LHCN-M2 (cell line): Measurements from ENCODE around the gene SLC25A23. TPM values are rescaled to one million over a fixed set of nuclear protein-coding genes. Genes with fewer than 3 reads are reported as not detected.
"Not testable (repeated sequence)": the region's sequence is repeated elsewhere in the genome, so short reads cannot be mapped to it uniquely, and the experiment has no call there.

ENCODE experiments used
- DNase-seq: peaks from one replicate; pipeline ENCODE4 v3.0.0-alpha.2; 2012; ENCODE audit warnings: low read depth
- polyA plus RNA-seq: library from polyadenylated mRNA; unstranded; fragments of >200 nt; gene quantifications from one replicate; pipeline ENCODE4 v1.2.1, GENCODE V29; 2012; ENCODE audit warnings: missing spikeins
- total RNA-seq: library from RNA; depleted of rRNA; stranded (reverse); fragments of >200 nt; gene quantifications from 2 replicates; pipeline ENCODE4 v1.2.3, GENCODE V29; 2014; rRNA removed

SLC25A23 gene
- 5.5 TPM in 2 replicates for total RNA-seq
- 9.4 TPM for polyA plus RNA-seq

DNA sequence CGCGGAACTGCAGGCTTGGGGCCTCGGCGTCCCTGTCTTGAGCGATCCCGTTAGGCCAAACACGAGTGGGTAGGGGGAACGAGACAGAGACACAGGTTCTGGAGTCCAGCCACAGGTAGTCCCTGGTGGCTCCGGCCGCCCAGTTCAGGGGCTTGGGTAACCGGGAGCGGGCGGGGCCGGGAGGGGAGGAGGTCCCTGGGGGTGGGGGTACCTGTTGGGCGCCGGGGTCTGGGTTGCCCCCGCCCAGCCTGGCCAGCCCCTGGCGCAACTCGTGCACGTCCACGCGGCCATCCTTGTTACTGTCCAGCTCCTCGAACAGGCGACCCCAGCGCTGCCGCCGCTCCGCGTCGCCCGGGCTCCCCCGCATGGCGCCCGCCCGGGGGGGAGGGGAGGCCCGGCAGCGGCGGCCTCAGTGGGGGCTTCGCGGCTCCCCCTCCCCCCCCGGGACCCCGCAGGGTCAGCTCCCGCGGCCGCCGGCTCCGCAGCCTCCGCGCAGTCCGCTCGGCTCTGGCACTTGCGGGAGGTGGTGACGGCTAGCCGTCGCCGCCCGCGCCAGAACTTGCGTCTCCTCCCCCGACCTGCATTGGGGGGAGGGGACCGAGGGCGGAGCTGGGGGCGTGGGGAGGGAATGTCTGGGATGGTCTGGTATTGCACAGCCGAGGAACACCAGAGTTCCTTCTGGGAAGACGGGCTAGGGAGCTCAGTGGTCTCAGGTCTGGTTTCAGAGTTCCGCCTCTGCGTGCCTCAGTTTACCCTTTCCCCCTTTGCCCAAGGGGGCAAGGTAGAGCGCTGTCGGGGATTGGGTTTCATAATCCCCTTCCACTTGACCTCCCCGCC is at the start of gene SLC25A23:
Gene SLC25A23 (minus strand): TSS at position 531 of the 837 bp plus-strand sequence. CDS start 164 bp downstream, at position 367.
- DNase-seq: peak; percentile 26

DNA sequence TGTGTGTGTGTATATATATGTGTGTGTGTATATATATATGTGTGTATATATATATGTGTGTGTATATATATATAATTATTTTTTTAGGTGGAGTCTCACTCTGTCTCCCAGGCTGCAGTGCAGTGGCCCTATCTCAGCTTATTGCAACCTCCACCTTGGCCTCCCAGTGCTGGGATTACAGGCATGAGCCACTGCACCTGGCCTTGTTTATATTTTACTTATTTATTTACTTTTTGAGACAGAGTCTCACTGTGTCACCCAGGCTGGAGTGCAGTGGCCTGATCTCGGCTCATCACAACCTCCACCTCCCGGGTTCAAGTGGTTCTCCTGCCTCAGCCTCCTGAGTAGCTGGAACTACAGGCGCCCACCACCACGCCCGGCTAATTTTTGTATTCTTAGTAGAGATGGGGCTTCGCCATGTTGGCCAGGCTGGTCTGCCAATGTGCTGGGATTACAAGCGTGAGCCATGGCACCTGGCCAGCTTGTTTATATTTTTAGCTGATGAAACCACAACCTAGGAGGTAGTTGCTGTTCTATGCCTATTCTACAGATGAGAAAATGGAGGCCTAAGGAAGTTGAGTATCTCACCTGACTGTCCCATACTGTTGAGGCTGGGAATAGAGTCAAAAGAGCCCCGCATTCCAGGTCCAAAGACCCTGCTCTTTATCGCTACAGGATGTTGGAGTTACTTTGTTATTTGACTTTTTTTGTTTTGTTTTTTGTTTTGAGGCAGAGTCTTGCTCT is 48.6 kb upstream of the SLC25A23 start:
- DNase-seq: not testable (repeated sequence)

DNA sequence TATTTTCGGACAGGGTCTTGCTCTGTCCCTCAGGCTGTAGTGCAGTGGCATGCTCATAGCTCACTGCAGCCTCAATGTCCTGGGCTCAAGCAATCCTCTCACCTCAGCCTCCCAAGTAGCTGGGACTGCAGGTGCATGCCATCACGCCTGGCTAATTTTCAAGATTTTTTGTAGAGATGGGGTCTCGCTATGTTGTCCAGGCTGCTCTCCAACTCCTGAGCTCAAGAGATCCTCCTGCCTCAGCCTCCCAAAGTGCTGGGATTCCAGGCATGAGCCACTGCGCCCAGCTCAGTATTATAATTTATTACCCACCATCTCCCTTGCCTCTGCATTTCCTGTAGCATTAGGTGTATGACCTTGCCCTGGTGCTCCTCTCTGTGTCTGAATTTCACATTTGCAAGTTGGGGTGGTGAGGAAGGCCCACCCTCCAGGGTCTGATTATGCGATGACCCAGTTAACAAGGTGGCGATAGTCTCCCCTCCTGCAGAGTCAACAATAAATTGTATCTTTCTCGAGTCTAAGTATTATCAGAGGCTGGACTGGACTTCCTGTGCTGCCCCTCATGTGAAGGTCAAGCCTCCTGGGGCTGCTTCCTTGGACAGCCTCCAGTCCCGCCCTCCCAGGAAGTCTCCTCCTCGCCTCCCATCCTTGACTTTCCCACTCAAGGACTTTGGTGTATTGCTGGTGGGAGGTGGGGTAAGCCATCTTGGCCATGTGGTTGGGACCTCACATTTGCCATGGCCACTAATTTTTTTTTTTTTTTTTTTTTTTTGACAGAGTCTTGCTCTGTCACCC is 44.0 kb upstream of the SLC25A23 start:
- no peak for DNase-seq

DNA sequence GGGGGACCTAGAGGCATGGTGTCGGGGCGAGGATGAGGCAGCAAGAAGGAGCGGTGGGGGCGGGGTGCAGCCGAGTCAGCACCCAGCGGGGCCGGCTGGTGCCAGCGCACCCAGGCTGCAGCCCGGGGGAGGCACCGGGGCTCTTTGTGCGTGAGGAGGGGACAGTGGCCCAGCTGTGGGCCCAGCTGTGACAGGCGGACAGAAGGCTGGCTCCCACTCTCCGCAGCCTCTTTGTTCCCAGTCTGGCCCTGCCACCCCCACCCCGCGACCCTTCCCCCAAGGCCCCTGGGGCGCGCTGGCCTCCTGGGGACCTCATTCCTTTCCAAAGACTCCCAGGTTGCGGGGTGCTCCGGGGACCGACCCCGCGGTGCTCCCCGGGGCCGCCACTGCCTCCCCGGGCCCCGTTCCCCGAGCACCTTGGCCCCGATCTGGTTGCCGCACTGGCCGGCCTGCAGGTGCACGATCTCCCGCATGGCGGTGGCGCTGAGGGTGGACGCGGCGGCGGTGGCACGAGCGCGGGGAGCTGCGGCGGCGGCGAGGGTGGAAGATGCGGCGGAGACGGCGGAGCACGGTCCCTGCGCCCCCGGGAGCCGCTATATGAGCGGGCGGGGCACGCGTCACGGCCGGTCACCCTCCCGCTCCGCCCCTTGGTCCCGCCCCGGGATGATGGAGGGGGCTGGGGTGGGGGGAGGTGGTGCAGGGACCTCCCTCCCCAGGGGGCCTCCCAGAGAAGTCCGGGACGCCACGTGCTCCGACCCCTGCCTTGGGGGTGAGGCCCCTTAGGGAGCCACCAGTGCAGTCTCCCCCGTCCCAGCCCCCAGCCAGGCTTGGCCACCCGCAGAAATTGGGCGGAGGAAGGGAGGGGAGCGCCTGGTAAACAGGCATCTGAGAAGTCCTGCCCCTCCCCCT is 42.4 kb upstream of the SLC25A23 start, which contains the start of gene TUBB4A:
Gene TUBB4A (minus strand): TSS at position 570 of the 909 bp plus-strand sequence. CDS start 97 bp downstream, at position 473.
- no peak for DNase-seq

DNA sequence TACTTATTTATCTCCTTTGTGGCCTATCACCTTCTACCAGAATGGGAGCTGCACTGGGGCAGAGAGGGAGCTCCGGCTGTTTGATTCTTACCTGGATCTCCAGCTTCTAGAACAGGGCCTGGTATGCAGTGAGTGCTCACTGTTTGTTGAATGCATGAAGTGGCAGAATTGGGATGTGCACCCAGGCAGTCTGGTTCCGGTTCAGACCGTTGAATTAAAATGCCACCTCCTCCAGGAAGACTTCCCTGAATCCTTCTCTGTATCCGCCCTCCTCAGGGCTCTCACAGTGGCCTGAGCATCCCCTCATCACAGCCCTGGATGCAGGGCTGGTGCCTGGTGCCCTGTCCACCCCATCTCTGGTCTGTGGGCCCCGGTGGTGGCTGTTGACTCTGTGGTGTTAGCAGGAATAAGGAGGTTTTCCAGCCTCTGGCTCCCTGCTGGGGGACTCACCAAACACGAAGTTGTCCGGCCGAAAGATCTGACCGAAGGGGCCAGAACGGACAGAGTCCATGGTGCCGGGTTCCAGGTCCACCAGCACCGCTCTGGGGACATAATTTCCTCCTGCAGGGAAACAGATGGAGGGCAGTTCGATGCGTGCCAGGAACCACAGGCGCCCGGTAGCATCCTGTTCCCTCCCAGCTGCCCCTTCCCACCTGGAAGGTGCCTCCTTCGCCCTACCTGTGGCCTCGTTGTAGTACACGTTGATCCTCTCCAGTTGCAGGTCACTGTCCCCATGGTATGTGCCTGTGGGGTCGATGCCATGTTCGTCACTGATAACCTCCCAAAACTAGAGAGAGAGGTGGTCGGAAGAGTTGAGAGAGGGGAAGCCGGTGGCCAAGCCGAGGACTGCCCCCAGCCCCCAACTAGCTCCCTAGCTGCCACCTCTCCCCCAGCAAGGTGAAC is 41.5 kb upstream of the SLC25A23 start:
- no peak for DNase-seq

DNA sequence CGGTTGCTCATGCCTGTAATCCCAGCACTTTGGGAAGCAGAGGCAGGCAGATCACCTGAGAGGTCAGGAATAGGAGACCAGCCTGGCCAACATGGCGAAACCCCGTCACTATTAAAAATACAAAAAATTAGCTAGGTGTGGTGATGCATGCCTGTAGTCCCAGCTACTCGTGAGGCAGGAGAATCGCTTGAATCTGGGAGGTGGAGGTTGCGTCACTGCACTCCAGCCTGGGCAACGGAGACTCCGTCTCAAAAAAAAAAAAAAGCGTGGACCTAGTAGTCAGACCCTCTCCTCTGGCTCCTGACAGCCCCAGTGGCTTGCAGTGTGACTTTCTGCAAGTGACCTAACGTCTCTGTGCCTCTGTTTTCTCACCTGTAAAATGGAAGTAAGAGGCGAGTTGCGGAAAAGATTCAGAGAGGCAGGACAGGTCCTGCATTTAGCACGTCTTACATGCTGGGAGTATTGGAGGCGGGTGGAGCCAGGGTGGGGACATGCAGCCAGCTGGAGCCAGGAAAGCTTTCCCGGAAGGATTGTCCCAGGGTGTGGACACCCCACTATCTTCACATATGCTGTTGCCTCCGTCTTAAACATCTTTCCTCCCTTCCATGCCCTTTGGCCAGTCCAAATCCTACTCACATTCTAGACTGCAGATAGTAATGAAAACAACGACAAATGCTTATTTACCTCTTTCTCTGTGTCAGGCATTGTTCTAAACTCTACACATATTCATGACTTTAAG is 39.6 kb upstream of the SLC25A23 start:
- DNase-seq: no peak

DNA sequence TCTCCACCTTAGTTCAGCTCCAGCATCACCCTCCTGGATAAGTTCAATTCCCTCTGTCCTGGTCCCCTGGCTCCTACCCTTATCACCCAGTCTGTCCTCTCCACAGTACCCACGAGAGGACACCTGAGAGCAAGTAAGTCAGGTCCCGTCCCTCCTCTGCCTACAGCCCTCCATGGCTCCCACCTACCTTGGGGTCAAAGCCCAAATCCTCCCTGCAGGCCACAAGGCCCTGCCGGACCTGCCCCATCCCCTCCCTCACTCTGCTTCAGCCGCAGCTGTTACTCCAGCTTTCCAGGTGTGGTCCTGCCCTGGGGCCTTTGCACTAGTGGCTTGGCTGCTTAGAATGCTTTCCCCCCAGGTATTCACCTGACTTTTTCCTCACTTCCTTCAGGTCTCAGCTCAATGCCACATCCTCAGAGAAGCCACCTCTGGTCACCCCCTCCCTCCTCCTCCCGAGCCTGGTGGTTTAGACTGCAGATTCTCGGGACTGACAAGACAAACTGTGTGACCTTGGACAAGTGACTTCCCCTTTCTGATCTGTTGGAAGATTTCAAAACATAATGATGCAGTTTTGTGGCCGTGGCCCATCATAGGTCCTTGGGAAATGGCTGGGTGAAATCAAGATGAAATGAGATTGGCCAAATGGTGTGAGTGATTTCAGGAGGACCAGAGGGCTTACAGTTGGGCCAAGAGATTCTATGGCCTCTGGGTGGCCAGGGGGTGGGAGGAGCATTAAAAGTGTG is 38.9 kb upstream of the SLC25A23 start:
- DNase-seq: no peak

- DNase-seq: no peak
These were observed 36.4 kb upstream of the SLC25A23 start for GRCh38 chr19:6495947-6496346.

DNA sequence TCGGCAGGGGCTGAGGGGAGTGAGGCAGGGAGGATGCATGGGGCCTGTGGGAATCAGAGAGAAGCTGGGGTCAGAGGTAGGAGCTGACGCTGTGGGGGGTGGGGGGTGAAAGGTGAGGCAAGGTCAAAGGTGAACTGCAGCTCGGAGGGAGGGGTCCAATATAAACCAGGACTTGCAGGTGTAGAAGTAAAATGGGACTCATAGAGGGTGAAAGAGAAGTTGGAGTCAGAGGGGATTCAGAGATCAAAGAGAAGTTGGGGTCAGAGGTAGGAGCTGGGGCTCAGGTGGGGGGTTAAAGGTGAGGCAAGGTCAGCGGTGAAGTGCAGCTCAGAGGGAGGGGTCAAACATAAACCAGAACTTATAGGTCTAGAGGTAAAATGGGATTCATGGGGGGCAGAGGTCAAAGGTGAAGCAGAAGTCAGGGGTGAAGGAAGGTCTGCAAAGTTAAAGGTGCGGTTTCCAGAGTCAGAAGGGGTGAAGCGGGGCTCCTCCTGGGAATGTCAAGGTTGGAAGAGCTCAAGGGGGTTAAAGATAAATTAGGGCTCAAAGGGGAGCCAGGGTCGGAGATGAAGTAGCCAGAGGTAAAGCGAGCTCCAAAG is 34.9 kb upstream of the SLC25A23 start:
- DNase-seq: no peak

DNA sequence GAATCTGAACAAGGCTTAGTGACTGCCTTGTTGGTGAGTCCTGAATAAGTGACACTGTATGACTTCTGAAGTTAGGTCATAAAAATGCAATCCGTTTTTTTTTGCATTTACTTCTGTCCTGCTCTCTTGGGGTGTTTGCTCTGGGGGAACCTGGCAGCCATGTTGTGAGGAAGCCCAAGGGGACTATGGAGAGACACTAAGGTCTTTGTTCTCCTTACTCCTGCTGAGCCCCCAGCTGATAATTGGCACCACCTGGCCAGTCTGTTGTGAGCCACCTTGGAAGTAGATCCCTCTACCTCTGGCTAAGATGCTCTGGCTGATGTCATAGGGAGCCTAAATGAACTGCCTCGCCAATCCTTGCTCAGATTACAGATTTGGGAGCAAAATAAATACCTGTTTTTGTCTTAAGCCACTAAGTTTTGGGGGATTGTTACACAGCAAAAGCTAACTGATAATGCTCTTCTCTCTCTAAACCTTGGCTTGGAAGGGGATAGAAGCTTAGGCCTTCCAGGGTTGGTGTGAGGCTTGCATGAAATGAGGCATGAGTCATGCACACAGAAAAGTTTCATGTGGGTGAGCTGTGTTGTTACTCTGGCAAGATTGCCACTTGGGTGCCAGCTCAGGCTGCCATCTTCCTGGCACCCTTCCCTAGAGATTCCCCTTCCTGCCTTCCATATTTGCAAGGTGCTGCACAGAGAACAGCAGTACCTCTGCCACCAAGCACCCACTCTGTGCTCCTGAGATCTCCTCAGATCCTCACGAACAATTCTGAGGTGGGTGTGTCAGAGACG is 32.4 kb upstream of the SLC25A23 start:
- no peak for DNase-seq

GRCh38 chr19:6490134-6490533 is 30.5 kb upstream of the SLC25A23 start:
- DNase-seq: no peak

- no peak for DNase-seq
These were observed 29.9 kb upstream of the SLC25A23 start for GRCh38 chr19:6489278-6490061.

DNA sequence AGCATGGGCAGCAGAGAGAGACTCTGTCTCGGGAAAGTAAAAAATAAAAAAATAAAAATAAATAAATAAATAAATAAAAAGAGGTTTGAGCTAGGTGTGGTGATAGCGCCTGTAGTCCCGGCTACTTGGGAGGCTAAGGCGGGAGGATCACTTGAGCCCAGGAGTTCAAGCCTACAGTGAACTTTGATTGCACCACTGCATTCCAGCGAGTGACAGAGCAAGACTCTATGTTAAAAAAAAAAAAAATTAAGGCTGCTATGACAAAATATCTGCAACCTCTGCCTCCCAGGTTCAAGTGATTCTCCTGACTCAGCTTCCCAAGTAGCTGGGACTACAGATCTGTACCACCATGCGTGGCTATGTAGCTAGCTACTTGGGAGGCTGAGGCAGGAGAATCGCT is 25.2 kb upstream of the SLC25A23 start:
- no peak for DNase-seq

GRCh38 chr19:6484230-6484629 is 24.6 kb upstream of the SLC25A23 start:
- no peak for DNase-seq

DNA sequence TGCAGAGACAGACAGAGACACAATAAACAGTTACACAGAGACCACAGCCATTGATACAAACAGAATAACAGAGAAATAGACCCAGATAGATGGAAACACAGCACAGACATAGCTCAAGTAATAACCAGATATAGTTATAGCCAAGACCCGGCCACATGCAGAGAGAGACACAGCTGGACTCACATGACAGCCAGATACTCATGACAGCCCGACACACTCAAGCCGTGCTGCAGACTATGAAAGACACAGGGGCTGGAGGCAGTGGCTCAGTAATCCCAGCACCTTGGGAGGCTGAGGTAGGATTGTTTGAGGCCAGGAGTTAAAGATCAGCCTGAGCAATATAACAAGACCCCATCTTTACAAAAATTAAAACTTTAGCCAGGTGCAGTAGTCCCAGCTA is 23.6 kb upstream of the SLC25A23 start:
- no peak for DNase-seq

GRCh38 chr19:6482343-6482686 is 22.7 kb upstream of the SLC25A23 start:
- no peak for DNase-seq
